Measurements from ENCODE around the gene FCRLB. TPM values are rescaled to one million over a fixed set of nuclear protein-coding genes. Genes with fewer than 3 reads are reported as not detected.

FCRLB gene
- total RNA-seq: 5.0 TPM

GRCh38 chr1:161720956-161721737 lies at the start of gene FCRLB:
FCRLB (plus strand) TSS chr1:161721544; CDS start chr1:161722673, 1,129 bp downstream.

DNA sequence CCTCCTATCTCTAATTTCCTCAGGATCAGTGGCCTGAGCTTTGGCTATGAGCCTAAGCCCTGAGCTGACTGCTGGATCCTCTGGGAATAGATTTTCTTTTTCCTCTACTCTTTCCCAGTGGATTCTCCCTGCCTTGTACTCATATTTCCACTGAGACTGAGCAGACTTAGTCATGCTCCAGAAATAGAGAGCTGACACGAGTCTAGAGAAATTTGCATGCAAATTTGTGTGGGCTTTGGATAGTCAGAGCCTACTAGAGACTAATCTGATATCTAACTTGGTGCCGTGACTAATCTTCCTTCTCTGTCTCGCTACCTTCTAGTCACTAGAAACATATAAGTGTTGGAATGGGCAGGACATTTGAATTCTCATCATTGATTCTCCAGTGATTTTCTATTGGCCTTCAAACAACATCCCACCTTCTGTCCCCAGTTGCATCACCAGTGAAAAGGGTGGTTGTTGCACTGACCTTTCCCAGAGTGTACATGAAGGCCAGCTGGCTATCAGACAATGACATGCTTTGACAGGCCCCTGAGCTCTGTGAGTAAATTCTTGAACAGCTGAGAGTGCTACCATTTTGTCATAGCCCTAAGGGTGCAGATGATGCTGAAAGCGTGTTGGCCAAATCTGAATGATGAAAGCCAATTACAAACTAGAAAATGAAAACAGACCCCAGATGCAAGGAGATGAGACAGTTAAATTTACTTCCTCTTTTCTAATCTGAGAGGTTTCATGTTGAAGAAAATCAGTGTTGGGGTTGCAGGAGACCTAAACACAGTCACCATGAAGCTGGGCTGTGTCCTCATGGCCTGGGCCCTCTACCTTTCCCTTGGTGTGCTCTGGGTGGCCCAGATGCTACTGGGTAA lies 14.6 kb upstream of the FCRLB start, which contains the start of gene FCRLA:
FCRLA (plus strand) TSS at position 748 of the 866 bp plus-strand sequence; CDS start at position 784, 36 bp downstream.

GRCh38 chr1:161749509-161750407 lies 28.4 kb downstream of the FCRLB start, which contains the start of gene DUSP12:
DUSP12 (plus strand) TSS chr1:161749786; CDS start chr1:161749802, 16 bp downstream.

GRCh38 chr1:161766102-161766981 lies 45.0 kb downstream of the FCRLB start, which contains the start of gene ATF6:
ATF6 (plus strand) TSS chr1:161766320; CDS start chr1:161766361, 41 bp downstream.

Small RNA genes lying within 50 kb of the gene (small RNA-seq; reads per million reads assigned to genes)
- gene RF00019 (ENCODE audit: low replicate concordance): not detected
- not detected for gene RN7SL466P (ENCODE audit: low replicate concordance)

Other genes starting within 250 kb of the FCRLB start
- gene FCGR2A, start 216.1 kb upstream of the FCRLB start, total RNA-seq: 35.2 TPM
- 26.2 TPM for gene HSPA6, start 197.0 kb upstream of the FCRLB start, total RNA-seq
- 10.7 TPM for gene FCGR3A, start 171.7 kb upstream of the FCRLB start, total RNA-seq
- 10.3 TPM for gene FCGR3B, start 90.4 kb upstream of the FCRLB start, total RNA-seq
- gene FCGR2B, start 58.4 kb upstream of the FCRLB start, total RNA-seq: 5.3 TPM
- 0.99 TPM for gene FCRLA, start 14.3 kb upstream of the FCRLB start, total RNA-seq
- 31.2 TPM for gene DUSP12, start 28.2 kb downstream of the FCRLB start, total RNA-seq
- gene ATF6, start 44.8 kb downstream of the FCRLB start, total RNA-seq: 32.0 TPM

Data from metanephros (tissue), 2 donors.